HAP-1 (cell line): ENCODE data around the gene LIPG.

Experiments
- DNase-seq, 2 experiments: peaks; one replicate each; pipeline ENCODE4 v3.0.0-alpha.2; 2016 to 2020; ENCODE audit warnings: low spot score in 2 of 2
- H3K27me3 ChIP-seq: fragments of 250-450 bp; sonication (Bioruptor Pico); 2 replicates; pipeline ENCODE4 v1.5.1; 2020; ENCODE audit warnings: low read depth, mild to moderate bottlenecking, moderate library complexity
- H3K36me3 ChIP-seq: fragments of 250-450 bp; sonication (Bioruptor Pico); replicated peaks from 2 replicates; pipeline ENCODE4 v1.5.1; 2020; ENCODE audit warnings: mild to moderate bottlenecking
- H3K4me1 ChIP-seq: fragments of 250-450 bp; sonication (Bioruptor Pico); 2 replicates; pipeline ENCODE4 v1.5.1; 2020; ENCODE audit warnings: mild to moderate bottlenecking
- H3K4me3 ChIP-seq: fragments of 250-450 bp; sonication (Bioruptor Pico); 2 replicates; pipeline ENCODE4 v1.5.1; 2020; ENCODE audit warnings: mild to moderate bottlenecking, moderate library complexity
- H3K9me3 ChIP-seq: fragments of 250-450 bp; sonication (Bioruptor Pico); 2 replicates; pipeline ENCODE4 v1.5.1; 2020; ENCODE audit warnings: mild to moderate bottlenecking, moderate library complexity
- in situ Hi-C: fragments of 300-500 bp; cut with MboI; formaldehyde crosslinking; loops from 3 replicates; pipeline ENCODE4 v1.14.3; 2020; ENCODE audit warnings: low sequenced_read_pairs, inconsistent platforms, mixed read lengths

Gene LIPG

DNA sequence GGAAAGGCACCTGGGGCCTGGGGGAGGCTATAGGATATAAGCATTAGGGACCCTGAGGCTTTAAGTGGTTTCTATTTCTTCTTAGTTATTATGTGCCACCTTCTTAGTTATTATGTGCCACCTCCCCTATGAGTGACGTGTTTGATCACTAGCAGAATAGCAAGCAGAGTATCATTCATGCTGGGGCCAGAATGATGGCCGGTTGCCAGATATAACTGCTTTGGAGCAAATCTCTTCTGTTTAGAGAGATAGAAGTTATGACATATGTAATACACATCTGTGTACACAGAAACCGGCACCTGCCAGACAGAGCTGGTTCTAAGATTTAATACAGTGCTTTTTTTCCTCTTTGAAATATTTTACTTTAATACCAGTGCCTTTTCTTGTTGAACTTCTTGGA, 29.4 kb downstream of the LIPG start:
- H3K4me1 ChIP-seq = peaks cover 3% of the 10 kb centered on the region

DNA sequence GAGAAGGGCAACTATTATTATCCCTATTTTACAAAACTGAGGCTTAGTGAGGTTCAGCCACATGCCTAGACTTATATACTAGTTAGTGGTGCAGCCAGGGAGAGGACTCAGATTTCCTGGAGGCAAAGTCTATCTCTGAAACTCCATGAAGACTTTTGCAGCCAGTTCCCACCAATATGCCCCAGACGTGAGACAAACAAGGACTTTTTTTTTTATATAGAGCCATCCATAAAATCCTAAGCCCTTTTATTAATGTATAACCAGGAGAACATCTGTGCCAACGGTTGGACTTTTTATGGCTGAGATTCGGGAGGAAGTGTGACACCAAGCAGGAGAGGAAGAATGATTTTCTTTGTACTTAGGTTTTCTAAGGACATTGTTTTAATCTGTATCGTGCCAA, 29.9 kb downstream of the LIPG start:
- no peaks in the 10 kb centered on the region for H3K36me3 ChIP-seq
- H3K9me3 ChIP-seq = no peaks in the 10 kb centered on the region
- H3K4me3 ChIP-seq = no peak overlapping the region
- in situ Hi-C loops = no loop called here
- DNase-seq = no peak
- H3K4me1 ChIP-seq = no peaks in the 10 kb centered on the region
- H3K27me3 ChIP-seq = no peaks in the 10 kb centered on the region

More for the DNA sequence above, 29.4 kb downstream of the LIPG start:
- Histone ChIP-seq H3K27me3 (no peaks in the 10 kb centered on the region), H3K36me3 (no peaks in the 10 kb centered on the region), H3K4me3 (no peak overlapping the region), H3K9me3 (no peaks in the 10 kb centered on the region)
- in situ Hi-C loops = no loop called here
- no peak for DNase-seq

DNA sequence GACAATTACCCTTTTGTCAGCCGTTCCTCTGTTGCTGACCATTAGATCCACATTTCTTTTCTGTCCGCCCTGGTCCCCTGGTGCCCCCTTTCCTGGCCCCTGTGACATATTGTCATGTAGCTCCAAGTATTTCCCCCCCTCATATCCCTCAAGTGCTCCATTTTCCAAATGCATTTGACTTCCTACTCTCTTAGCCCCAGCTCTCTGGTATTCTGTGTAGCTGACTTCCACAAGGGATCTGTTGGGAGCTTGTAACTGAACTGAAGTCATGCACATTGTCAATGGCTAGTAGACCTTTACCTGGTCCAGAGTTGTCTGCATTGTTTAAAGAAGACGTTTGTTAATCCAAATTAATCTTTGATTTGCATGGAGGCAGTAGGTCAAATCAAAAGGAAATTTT, 34.8 kb downstream of the LIPG start:
- no peak for DNase-seq
- no peaks in the 10 kb centered on the region for H3K4me1 ChIP-seq
- no peak overlapping the region for H3K4me3 ChIP-seq
- in situ Hi-C loops = no loop called here
- H3K27me3 ChIP-seq = 0 out of 2 replicates have a peak, but pooled peaks cover 3% of the 10 kb centered on the region
- H3K9me3 ChIP-seq = peaks cover 5% of the 10 kb centered on the region; the same call in 1 of the 2 replicates
- H3K36me3 ChIP-seq = no peaks in the 10 kb centered on the region

DNA sequence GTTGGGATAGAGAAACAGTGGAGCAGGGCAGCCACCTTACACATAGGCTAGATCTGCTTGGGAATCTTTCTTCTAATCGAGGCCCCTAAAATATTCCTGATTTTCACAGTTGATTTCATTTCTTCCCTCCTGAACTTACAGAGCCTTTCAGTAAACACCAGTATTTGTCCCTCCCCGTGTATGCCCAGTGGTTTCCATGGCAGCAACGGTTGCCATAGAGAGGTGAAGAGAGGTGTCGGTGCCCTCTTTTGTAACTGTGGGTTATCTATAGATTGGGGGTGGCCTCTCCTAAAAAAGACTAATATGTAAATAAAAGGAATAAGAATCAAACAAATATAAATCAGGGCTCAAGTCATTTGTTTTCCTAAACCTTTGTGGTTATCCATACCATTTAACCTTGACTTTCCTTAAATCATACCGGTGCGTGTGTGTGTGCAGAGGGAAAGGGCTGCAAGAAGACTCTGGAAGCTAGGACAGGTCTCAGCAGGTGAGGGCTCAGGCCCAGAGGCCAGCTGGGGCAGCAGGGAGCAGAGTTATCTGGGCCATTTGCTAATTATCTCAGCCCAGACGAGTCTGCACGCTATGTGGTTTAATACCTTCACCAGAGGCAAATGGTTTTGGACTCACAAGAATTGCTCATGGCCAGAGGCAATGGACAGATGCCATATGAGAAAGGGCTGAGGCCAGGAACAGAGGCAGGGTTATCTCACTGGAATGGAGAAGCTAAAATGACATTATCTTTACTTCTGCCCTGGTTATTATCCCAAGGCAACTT, 35.5 kb downstream of the LIPG start:
- no peaks in the 10 kb centered on the region for H3K4me1 ChIP-seq
- H3K9me3 ChIP-seq = peaks cover 5% of the 10 kb centered on the region; the same call in 1 of the 2 replicates
- 0 out of 2 replicates have a peak, but pooled peaks cover 3% of the 10 kb centered on the region for H3K27me3 ChIP-seq
- no peaks in the 10 kb centered on the region for H3K36me3 ChIP-seq
- H3K4me3 ChIP-seq = no peak overlapping the region
- in situ Hi-C loops = no loop called here
- peak in 1 of 2 experiments; percentile 23 for DNase-seq

DNA sequence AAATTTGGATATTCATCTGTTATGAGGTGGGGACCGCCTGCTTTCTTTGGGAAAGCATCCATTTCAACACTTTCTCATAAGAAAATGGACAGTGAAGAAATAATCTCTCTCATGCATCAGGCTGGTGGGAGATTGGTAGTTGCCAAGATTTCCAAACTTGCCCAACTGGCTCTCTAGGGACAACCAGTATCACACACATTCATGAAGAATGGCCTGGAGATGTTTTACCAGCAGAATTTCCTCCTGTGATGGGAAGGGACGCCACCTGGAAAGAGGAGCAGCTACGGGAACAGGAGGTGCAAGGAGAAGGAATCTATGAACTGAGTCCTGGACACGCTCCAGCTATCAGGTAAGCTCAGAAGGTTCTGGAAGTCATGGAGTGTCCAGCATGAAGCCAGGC, 39.4 kb downstream of the LIPG start:
- in situ Hi-C loops = no loop called here
- no peak overlapping the region for H3K4me3 ChIP-seq
- peaks cover 5% of the 10 kb centered on the region; the same call in 1 of the 2 replicates for H3K9me3 ChIP-seq
- DNase-seq = no peak
- no peaks in the 10 kb centered on the region for H3K4me1 ChIP-seq
- 0 out of 2 replicates have a peak, but pooled peaks cover 3% of the 10 kb centered on the region for H3K27me3 ChIP-seq
- H3K36me3 ChIP-seq = no peaks in the 10 kb centered on the region

DNA sequence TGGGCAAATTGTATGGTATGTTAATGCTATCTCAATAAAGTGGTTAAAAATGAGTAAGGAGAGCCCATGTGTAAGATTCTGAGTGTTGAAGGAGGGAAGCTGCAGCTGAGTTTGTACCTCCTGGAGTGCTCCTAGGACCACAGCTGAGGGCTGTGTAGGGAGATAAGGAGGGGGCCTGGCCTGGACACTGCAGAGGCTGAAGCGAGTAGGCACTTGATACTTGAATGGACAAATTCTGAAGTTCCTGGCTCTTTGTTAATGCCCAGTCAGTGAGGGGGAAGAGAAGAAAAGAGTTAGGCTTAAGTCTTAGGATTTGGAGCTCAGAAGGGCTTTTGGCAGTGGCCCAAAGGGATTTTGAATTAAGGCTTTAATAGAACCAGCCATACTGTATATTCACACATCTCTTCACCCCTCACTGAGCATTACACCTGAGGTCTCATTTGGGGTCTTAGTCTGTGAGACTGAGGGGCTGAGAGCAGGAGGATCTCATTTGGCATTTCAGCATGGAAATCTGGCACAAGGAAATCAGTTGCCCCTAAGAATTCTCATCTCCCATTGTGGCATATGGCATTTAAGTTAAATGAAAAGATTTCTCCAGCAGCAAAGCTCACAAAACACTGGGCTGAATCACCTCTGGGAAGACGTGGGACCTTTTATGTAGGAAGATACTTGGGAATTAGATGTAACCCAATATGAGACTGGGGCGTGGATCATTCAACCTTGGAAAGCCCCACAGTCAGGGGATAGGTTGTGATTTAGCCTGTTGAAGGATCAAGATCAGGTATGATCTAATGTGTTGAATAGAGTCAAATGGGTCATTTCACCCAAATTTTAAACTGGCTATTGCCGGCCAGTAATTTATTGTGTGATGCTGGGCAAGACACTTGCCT, 46.8 kb downstream of the LIPG start:
- H3K9me3 ChIP-seq = no peaks in the 10 kb centered on the region
- H3K36me3 ChIP-seq = no peaks in the 10 kb centered on the region
- no peaks in the 10 kb centered on the region for H3K27me3 ChIP-seq
- H3K4me1 ChIP-seq = peaks cover 11% of the 10 kb centered on the region
- DNase-seq = peak; percentile 33 to 36
- no peak overlapping the region for H3K4me3 ChIP-seq
- in situ Hi-C loops = no loop called here

DNA sequence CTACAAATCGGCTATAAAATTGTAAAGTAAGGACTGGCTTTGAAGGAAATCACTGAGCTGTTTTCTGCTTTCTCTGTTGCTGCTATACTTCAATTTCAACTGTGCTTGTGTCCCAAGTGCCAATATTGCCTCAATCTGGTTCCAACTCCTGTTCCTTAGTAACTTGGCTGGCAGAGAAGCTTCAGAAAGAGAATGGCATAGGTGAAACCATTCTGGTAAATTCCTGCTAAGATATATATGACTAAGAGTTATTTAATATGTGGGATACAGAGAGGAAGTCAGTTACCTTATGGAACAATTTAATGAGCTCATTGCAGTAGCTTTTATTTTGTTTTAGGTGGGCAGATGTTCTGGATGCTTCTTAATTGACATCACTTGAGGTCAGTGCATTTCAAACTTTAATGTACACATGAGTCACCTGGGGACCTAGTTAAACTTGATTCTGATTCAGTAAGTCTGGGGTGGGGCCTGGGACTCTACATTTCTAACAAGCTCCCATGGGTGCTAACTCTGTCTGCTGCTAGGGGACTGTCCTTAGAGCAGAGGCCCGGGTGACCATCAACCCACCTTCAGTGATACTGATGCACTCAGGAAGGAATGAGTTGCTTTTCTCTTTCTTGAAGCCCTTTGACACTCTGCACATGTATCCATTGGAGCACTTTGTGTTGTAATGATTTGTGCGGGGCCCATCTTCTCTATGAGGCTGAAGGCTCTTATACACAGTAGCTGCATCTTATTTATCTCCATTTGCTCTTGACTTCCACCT, 47.6 kb downstream of the LIPG start:
- Histone ChIP-seq H3K9me3 (no peaks in the 10 kb centered on the region), H3K27me3 (no peaks in the 10 kb centered on the region), H3K4me3 (no peak overlapping the region), H3K4me1 (peaks cover 19% of the 10 kb centered on the region), H3K36me3 (no peaks in the 10 kb centered on the region)
- no peak for DNase-seq
- in situ Hi-C loops = no loop called here

DNA sequence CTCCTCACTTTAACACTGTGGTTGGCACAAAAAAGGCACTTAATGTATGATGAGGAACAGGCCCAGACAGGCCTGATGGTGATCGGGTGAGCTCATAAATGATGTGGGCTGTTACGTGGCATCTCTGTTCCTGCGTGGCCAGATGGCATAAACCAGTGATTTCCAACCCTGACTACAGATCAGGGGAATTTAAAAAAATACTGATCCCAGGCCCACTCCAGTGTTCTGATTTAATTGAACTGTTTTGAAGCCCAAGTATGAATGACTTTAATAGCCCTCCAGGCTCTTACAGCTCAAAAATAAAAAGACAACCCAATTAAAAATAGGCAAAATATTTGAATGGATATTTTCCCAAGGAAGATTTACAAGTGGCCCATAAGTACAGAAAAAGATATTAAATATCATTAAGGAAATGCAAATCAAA, 48.2 kb downstream of the LIPG start:
- in situ Hi-C loops = no loop called here
- no peaks in the 10 kb centered on the region for H3K9me3 ChIP-seq
- H3K27me3 ChIP-seq = no peaks in the 10 kb centered on the region
- H3K4me3 ChIP-seq = no peak overlapping the region
- peaks cover 19% of the 10 kb centered on the region for H3K4me1 ChIP-seq
- no peaks in the 10 kb centered on the region for H3K36me3 ChIP-seq
- no peak for DNase-seq

DNA sequence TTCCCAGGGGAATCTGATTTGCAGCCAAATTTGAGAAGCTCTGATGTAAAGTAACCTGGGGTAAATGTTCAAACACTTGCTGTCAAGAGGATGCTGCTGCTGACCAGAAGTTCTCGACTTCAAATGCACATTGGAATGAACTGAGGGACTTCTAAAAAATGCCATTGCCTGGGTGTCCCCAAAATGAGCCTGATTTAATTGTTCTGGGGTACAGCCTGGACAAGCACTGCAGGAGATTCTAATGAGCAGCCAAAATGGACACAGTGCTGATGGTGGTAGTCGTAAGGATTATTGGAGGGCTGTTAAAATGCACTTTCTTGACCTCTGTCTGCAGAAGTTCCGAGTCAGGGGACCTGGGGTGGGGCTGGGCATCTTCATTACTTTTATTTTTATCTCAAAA, 49.5 kb downstream of the LIPG start:
- no peaks in the 10 kb centered on the region for H3K36me3 ChIP-seq
- no peaks in the 10 kb centered on the region for H3K9me3 ChIP-seq
- no peaks in the 10 kb centered on the region for H3K27me3 ChIP-seq
- peaks cover 19% of the 10 kb centered on the region for H3K4me1 ChIP-seq
- H3K4me3 ChIP-seq = no peak overlapping the region
- DNase-seq = no peak
- in situ Hi-C loops = no loop called here

DNA sequence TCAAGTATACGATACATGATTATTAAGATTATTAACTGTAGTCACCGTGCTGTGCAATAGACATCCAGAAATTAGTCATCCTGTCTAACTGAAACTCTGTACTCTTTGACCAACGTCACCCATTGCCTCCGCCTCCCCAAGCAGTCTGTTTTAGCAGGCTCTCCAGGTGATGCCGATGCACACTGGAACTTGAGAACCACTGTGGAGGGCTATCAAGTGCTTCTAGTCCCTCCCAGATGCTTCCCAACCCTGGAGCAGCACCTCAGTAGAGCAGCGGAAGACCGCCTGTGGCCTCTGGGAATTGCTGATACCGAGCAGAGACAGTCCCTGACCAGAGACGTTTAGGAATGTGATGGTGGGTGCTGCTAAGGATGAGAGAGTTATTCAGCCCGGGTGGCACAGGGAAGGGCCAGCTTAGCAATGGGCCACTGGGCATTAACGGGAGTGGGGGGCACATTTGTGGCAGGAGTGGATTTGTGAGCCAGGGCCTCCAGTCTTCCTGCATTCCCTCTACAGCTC, 50.7 kb downstream of the LIPG start:
- no peak for DNase-seq
- H3K4me3 ChIP-seq = no peak overlapping the region
- H3K9me3 ChIP-seq = no peaks in the 10 kb centered on the region
- peaks cover 19% of the 10 kb centered on the region for H3K4me1 ChIP-seq
- no peaks in the 10 kb centered on the region for H3K27me3 ChIP-seq
- no peaks in the 10 kb centered on the region for H3K36me3 ChIP-seq
- in situ Hi-C loops = no loop called here

DNA sequence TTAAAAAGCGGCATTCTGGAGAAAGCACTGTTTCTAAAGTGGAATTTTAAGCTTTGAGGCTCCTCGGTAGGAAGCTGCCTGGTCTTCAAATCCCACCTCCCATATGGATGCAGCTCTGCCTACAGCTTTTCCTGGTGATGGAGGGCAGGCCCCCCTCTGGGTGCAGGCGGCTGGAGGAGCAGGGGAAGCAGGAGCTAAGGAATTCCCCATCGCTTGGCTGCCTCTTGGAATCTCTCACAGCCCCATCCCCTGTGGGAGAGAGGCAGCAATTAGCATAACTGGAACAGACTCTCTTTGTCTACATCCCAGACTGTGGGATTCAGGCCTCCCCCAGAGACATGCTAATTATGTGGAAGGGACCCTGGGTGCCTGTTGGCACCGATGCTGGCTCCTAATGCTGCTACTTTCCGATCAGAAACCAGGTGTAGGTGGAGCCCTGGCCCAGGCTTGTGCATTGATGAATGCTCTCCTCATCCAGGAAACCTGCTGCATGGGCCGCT, 51.3 kb downstream of the LIPG start:
- Histone ChIP-seq H3K4me1 (peaks cover 19% of the 10 kb centered on the region), H3K27me3 (no peaks in the 10 kb centered on the region), H3K36me3 (no peaks in the 10 kb centered on the region), H3K4me3 (no peak overlapping the region), H3K9me3 (no peaks in the 10 kb centered on the region)
- peak; percentile 78 to 94 for DNase-seq
- in situ Hi-C loops = no loop called here

DNA sequence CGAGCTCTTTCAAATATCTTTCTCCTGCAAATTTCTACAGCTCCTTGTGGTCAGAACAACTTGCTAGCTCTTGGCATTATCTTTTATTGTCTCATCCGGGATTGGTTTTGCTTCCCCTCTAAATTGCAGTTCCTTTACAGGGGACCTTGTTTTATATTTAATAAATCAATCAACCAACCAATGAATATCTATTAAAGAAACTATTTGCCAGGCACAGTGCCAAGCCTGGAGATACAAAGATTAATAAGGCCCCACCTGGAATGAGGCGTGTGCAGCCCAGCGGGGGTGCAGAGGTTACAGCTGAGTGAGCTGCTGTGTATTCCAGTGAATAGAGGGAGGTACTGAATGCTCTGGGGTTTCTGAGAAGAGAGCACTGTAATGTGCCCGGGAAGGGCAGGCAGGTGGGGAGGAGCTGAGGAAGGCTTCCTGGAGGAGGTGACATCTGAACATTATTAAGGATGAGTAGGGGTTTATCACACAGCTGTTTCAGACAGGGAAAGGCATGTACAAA, 51.8 kb downstream of the LIPG start:
- H3K36me3 ChIP-seq = no peaks in the 10 kb centered on the region
- peaks cover 20% of the 10 kb centered on the region for H3K4me1 ChIP-seq
- H3K27me3 ChIP-seq = no peaks in the 10 kb centered on the region
- H3K4me3 ChIP-seq = no peak overlapping the region
- peak; percentile 12 to 33 for DNase-seq
- no peaks in the 10 kb centered on the region for H3K9me3 ChIP-seq
- in situ Hi-C loops = no loop called here
